ENCODE results near the gene KCTD5.

KCTD5 gene

DNA sequence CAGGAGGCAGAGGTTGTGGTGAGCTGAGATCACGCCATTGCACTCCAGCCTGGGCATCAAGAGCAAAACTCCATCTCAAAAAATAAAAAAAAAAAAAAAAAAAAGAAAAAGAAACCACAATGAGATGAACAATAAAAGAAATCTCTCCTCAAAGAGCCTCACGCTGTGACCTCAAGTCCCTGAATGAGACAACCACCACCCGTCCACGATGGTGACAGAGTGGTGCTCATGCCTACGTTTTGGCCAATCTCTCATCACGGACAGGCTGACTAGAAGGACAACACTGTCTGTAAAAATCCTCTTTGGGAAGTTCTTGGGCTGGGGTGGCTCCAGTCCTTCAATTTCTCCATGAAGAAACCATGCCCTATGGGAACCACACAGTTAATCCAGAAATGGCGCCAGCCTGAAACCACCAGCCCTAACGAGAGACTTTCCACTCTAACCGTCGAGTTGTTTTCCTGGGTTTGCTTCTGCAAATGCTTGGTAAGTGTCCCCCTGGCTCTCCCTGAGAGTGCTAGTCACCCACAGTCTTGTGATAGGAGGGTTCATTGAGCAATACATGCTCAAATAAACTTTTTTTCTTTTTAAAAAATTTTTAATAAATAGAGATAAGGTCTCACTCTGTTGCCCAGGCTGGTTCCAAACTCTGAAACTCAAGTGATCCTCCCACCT is 52.7 kb downstream of the KCTD5 start:
- no peak for DNase-seq

DNA sequence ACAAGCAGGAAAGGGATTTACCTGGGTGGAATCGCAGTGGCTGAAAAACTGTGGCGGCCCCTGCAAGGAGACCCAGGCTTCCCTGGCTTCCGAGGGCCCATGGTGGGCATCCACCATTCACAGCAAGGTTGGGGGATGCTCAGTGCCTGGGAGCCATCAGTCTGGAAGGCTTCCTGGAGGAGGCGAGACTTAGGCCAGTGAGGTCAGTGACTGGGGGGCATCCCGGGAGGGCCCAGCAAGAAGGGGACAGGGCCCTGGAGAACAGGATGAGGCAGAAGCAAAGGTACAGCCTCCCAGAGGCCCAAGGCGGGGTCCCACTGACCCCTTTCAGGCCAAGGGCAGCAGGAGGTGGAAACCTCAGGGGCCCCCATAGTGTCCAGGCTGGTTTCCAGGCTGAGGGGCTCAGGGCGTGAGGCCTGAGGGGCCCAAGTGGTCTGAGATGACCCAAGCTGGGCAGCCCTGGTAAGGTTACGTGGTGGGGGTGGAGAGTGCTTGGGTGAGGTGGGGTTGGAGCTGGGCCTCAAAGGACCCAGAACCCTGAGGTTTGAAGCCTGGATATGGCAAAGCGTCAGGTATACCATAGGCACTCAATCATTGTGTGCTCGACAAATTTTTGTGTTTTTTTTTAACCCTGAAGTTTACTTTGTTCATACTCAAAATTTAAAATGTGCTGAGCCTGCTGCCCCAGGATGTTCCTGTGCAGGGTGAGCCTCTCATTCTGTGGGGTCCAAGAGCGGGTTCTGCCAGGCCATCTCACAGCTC is 54.3 kb downstream of the KCTD5 start:
- no peak for DNase-seq

DNA sequence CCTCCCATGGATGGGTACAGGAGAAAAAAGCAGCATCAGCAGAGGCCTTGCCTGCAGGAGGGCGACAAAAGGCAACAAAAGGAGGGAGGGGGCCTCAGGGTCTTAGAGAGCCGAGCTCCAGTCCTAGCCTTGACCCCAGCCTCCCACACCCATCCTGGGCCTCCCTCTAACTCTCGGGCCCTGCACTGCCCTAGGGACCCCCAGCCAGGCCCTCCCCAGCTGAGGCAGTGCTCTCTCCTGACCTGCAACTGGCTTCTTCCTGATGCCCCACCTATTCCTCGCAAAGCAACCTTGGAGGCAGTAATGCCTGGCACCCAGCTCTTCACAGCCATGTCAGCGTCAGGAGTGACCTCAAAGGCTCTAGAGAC is 54.9 kb downstream of the KCTD5 start:
- no peak for DNase-seq

DNA sequence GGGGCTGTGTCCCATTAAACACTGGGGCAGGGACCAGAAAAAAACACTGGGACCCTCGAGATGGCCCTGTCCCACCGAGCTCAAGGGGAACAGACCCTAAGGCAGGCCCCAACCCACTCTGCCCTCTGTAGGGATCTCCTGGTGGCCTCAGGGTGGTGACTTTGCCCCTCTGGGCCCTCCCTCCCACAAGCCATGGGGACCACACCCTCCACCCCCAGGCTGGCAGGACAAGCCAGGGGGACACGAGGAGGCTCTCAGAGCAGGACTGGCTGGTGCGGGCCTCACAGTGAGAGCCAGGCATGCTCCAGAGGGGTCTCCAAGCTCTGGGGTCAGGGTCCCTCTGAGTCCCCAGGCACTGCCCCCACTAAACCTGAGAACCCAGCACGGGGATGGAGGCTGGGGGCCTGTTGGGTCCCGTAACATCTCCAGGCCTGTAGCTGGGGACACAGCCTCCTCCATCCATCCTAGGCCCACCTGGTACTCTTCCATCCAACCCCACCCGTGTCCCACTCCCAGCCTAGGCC is 55.6 kb downstream of the KCTD5 start:
- no peak for DNase-seq

DNA sequence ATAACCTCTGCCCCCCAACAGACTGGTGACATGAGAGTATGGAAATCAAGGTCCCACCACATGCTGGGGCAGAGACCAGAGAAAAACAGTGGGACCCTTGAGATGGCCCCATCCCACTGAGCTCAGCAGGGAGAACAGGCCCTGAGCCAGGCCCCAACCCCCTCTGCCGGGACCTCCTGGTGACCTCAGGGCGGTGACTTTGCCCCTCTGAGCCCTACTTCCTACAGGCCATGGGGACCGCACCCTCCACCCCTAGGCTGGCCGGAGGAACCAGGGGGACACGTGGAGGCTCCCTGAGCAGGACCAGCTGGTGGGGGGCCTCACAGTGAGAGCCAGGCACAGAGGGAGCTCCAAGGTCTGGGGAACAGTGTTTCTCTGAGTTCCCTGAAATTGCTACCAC is 56.3 kb downstream of the KCTD5 start:
- DNase-seq = no peak

DNA sequence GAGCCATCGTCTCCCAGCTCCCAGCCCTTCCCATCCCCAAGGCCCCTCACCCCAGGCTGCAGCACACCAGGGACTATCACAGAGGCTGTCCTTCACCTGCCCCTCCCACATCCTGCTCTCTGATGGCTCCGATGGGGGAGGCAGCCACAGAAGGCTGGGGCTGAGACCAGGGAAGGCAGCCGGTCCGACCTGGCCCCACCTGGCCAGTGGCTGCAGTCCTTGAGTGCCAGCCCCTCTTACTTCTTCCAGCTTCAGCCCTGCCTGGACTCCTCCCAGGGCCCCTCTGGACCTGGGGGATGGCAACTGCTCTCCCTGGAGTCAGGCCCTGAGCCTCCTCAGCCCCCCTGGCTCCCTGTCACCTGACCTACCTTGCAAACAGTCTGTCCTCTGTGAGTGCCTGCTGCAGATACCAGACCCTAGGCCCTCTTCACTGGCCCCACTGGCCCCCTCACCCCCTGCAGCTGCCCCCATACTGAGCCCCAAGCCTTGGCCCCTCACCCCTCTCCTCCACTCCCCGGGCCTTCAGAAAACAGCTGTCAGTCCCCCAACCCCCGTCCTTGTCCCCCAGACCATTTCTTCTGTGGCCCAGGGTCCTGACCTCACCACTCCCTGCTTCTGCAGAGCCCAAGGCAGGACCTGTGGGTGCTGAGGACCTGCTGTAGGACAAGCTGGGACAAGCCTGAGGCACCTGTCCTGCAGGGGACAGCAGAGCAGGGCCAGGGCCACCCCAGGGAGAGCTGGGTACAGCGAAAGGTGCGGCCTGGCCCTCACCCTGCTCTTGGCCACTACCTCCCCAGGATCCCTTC is 57.5 kb downstream of the KCTD5 start:
- no peak for DNase-seq

DNA sequence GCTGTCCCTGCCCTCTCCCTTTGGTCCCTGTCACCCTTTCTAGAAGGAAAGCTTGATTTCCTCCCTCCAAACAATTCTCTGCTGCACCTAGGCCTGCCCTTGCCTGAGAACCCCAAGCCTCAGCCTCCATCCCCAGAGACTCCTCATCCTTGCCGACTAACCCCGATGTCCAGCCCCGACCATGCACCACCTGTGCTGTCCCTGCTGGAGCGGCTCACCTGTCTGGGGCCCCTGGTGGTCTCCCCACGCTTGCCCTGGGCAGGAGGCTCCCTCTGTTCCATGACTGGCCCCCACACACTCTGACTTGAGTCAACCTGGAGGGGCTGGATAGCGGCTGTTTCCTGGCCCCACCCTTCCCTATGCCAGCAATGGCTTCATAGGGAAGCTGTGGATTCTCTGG is 58.2 kb downstream of the KCTD5 start:
- DNase-seq = no peak

DNA sequence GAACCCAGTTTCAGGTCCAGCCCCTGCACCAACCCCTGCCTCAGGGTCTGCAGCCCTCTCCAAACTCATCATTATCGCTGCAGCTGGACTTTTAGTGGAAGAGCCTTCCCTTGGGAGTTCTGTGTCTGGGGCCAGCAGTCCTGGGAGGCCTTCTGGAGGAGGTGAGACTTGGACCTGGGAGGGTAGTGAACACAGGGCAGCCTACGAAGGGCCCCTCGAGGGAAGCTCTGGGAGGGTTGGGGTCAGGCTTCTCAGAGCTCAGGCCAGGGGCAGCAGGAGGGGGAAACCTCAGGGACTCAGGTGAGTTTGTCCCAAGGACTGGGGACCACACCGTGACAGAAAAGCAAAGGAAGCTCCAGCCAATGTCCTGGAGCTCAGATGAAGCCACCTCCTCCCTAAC is 58.8 kb downstream of the KCTD5 start:
- DNase-seq = no peak

DNA sequence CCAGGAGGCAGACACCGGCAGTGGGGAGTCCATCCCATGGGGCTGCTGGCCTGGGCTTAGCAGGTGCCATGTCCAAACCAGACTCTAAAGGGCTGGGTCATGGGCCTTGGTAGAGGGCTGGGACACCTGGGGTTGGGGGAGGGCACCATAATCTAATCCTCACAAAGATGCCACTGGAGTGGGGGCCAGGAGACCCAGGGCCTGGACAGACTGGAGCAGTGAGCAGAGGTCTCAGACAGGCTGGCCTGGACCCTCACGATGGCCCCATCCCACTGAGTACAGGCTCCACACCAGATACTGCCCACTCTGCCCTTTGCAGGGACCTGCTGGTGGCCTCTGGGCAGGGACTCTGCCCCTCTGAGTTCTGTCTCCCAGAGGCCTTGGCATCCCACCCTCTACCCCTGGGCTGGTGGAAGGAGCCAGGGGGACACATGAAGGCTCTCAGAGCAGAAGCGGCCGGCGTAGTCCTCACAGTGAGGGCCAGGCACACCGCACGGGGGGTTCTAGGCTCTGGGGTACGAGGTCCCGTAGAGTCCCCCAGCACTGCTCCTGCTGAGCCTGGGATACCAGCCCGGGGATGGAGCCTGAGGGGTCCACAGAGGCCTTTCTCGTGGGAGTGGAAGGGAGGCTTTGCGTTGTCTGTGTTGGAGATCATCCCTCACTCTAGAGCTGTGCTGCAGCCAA is 60.1 kb downstream of the KCTD5 start:
- no peak for DNase-seq

DNA sequence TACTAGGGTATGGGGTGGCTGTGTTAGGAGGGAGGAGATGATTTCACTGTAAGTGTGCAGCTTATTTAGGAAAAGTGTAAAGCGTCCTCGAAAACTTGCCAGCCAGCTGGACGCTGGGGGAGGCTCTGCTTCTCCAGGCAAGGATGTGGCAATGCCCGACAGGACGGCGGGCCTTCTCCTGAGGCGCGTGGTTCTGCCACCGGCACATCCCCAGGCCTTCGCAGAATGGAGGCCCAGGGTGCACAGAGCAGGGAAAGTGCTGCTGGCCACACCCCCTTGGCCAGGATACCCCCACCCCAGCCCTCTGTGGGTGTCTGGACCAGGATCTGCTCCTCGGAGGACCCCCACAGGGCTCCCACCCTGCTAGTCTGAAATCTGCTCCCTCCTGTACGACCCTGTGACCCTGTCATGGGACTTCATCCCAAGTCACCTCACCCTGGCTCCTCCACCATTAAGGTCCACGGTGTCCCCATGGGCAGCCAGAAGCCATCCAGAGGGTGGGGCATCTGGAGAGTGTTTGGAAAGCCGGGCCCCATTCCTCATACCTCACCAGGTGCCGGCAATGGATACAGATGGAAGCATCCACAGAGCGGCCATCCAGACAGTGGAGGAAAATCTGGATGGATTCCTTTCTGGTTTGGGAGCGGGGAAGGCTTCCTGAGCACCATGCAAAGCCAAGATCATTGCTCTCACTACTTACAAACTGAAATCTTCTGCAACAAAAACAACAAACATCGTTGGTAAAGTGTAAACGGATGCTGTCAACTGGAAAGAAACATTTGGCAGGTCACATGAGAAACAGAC is 60.9 kb downstream of the KCTD5 start:
- no peak for DNase-seq

DNA sequence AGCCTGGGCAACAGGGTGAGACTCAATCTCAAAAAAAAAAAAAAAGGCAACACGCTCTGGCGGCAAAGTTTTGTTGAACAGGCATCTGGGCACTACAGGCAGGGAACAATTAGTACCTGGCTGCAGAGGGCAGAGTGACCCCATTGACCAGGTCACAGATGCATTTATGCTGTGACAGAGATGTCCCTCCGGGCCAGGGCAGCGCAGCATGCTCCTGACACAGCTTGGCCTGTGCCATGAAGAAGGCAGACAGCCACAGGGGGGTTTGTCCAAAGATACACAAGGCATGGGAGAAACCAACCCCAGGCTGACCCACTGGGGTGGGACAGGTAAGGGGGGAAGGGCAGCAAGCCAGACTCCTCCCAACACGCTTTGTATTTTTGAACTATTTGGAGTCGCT is 62.4 kb downstream of the KCTD5 start:
- DNase-seq = no peak

DNA sequence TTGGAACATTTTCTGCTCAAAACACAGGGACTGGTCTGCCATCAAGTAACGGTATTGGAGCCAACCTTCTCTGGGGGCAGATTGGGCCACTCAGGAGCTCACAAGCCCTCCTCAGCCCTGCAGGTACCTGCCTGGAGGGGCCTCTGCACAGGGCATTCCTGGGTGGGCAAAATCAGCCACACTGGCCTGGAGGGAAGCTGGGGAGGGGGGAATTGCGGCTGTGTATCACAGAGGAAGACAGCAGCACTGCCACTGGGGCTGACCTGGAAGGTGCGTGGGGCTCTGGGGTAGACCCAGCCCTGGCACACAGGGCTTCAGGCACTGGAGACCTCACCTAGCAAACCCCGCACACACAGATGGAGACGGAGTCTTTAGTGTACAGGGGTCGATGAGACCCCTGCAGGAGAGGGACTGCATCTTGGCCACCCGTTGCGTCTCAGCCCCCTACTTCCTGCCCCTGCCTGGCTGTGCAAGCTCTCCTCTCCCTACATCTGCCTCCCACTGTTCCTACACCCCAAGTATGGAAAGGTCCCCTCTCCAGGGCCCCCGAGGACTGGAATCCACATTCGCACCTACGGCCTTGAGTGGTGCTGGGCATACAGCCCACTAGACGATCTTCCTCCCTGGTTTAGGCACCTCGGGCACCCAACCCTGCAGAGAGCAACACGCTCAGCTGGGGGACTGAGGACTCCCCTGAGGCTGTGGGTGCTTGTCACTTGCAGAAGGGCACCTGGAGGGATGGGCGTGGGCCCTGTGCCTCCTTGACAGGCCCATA is 63.0 kb downstream of the KCTD5 start:
- DNase-seq = no peak

DNA sequence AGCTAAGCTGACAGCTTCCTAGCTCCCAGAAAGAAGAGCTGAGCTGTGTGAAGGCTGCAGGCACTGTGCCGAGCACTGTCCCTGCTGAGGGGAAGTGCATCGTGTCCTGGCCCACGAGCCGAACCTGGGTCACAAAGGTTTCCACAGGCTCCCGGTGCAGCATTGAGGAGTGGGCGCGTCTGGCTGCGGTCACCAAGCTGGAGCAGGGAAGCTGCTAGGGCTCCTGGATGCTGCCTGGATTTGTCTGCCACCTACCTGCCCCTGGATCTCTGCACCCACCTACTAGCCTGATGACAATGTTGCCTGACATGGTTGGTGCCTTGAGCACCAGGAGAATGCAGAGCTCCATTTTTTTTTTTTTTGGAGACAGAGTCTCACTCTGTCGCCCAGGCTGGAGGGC is 63.6 kb downstream of the KCTD5 start:
- no peak for DNase-seq

DNA sequence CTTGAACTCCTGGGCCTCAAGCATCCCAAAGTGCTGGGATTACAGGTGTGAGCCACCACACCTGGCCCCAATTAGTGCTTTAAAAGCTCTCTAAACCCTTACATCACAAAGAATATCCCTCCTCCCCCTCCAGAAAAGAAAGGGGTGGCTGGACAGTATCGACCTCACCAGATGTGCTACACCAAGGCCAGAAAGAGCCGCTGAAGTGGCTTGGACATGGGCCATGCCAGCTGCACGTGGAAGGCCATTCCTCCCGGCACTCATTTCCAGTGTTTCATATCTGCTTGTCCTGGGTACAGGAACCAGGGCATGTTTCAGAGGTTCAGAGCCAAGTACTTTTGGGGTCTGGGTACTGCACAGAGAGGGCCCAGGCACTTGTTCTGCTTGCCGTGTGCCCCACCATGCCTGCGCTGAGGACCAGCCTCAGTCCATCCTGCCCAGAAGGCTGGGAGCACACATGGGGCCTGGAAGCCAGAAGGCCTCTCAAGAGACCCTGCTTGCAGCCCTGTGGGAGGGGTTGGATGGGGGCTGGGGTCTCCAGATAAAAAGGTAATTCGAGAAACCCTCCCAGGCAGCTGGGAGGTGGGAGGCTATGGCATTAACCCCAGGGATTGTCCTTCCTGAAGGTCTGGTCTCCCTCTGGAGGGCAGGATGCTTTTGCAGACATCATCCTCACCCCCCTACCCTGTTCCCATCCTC is 66.6 kb downstream of the KCTD5 start:
- DNase-seq = no peak

DNA sequence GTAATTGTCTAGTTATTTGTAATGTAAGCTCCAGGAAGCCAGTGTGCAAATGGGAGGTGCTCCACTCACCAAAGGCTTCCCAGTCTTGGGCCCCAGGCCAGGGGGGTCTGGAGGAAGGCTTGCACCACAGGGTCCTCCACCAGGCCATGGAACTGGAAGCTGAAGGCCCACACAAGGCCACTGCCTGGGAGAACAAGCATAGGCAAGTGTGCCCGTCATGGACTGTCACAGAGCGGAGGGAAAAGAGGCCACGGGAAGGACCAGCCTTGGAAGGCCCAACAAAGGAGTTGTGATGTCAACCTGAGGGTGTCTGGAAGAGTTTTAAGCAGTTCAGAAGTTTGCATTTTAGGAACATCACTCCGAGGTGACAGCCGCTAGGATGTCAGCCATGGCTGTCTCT is 67.2 kb downstream of the KCTD5 start:
- DNase-seq = no peak

DNA sequence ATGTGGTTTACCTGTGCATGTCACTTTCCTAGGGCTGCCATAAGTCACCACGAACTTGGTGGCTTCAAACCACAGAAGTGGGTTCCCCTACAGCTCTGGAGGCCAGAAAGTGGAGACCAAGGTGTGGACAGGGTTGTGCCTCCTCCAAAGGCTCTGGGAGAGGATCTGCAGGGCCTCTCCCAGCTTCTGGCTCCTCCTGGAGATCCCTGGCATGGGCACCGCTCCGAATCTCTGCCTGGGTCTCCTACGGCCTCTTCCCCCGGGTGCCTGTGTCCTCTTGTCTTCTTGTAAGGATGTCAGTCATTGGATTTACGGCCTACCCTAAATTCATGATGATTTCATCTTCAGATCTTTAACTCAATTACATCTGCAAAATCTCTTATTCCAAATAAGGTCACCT is 67.6 kb downstream of the KCTD5 start:
- no peak for DNase-seq

DNA sequence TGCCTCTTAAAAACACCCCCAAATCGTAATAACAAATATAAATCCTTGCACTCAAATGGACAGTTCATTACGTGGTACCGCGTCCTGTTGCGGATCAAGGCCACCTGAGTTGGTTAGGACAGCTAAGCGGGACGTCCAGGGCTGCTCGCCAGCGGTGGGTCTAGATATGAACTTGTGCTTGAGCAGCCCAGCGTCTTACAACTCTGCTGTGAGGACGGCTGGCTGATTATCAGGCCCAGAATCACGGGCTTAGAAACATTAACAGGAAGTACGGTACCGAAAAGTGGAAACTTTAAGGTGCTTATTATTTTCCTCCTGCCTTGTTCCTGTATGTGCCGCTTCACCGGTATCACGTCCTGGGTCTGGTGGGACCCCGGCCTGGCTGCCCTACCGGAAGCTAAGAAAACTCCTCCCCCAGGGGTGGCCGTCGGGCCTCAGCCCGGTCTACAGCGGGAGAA is 69.3 kb downstream of the KCTD5 start:
- peak; percentile 87 to 89 for DNase-seq

DNA sequence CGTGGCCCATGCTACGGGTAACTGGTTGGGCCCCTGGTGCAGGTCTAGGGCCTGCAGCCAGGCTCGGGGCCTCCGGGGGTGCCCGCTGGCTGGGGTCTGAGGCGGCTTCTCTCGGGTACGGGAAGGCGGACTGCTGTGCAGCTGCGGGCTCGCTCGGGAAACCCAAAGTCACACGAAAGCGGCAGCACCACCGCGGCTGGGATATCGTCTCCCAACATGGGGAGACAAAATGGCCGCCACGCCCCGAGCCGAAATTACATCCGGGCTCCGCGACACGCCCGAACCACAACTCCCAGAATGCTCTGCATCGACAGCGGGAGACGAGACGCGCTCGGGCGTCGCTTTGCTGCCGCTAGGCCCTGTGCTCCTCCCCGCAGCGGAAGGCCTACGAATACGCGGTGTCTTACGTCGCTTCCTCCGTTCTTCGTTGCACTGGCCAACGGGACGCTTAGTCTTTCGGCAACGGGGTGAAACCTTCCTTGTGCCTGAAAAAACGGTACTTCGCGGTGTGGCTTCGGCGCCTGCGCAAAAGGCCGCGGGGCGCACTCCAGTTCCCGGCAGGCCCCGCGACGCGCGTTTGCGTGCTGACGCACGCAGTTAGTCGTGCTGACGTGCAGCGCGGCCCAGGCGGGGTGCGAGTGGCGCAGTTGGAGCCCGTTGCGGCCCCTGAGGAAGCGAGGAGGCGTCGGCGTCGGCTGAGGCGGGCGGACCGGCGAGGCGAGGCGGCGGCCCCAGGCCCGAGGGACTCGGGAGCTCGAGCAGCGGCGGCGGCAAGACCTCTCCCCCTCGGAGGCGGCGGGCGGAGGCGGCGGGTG is 69.9 kb downstream of the KCTD5 start, which contains the start of gene SRRM2:
Gene SRRM2 (plus strand): TSS at position 604 of the 815 bp plus-strand sequence. CDS start 3,727 bp downstream, outside the sequence.
- peak; percentile 95 to 97 for DNase-seq
